ENCODE measurements around the gene PLOD3. TPM values are rescaled to one million over a fixed set of nuclear protein-coding genes. Genes with fewer than 3 reads are reported as not detected.

PLOD3 gene
- polyA plus RNA-seq, 1 donor (not counting 4 experiments of a cell fraction or from before 2014, with no cell fraction given), result 31.6 TPM

GRCh38 chr7:101202603-101202918, 14.8 kb downstream of the PLOD3 start:
- H3K4me3 ChIP-seq (ENCODE audit: control insufficient read depth in 2 of 3, extremely low read depth in 1 of 3, insufficient read depth in 2 of 3, low read depth in 1 of 3, low read length in 3 of 3), result no peak overlapping the region
- H3K9me3 ChIP-seq (ENCODE audit: control insufficient read depth, low read depth, low read length), result no peaks in the 10 kb centered on the region
- H2AFZ ChIP-seq (ENCODE audit: control insufficient read depth, low read length), result no peak overlapping the region
- H3K79me2 ChIP-seq (ENCODE audit: control insufficient read depth, insufficient read depth, low read length), result no peaks in the 10 kb centered on the region
- peaks cover 31% of the 10 kb centered on the region for H3K27me3 ChIP-seq (ENCODE audit: control insufficient read depth, extremely low read depth, insufficient read depth, low read length)
- dilution Hi-C loops (cut with MboI; ENCODE audit: extremely low pct_ligation_motif_present, low sequenced_read_pairs), result no loop called here
- FAIRE-seq, result no peak
- no peaks in the 10 kb centered on the region for H3K9me1 ChIP-seq (ENCODE audit: control insufficient read depth, extremely low read depth, insufficient read depth, low read length)
- DNase-seq (ENCODE audit: low read depth, low spot score), result no peak
- H4K20me1 ChIP-seq (ENCODE audit: control insufficient read depth, extremely low read depth, insufficient read depth, low read length), result no peaks in the 10 kb centered on the region
- H3K4me2 ChIP-seq (ENCODE audit: control insufficient read depth, extremely low read depth, insufficient read depth, low read depth, low read length), result no peak overlapping the region
- TF ChIP-seq EZH2 (IDR thresholded peaks at IDR 0.05; ENCODE audit: low read length) (no peak), CTCF (optimal IDR thresholded peaks at IDR 0.05 in 1 of 3, IDR thresholded peaks at IDR 0.05 in 1 of 3, conservative IDR thresholded peaks at IDR 0.05 in 1 of 3; ENCODE audit: extremely low read depth in 1 of 3, insufficient read depth in 2 of 3, low read length in 3 of 3) (no peak)
- no peak overlapping the region for H3K9ac ChIP-seq (ENCODE audit: control insufficient read depth, extremely low read depth, insufficient read depth, low read length)
- no peak overlapping the region for H3K27ac ChIP-seq (ENCODE audit: control insufficient read depth, insufficient read depth, low read length)
- H3K4me1 ChIP-seq (ENCODE audit: control insufficient read depth, extremely low read depth, insufficient read depth, low read length), result no peaks in the 10 kb centered on the region
- H3K36me3 ChIP-seq (ENCODE audit: control insufficient read depth in 2 of 2, extremely low read depth in 1 of 2, insufficient read depth in 2 of 2, low read length in 2 of 2), result peaks cover 0 to 4% of the 10 kb centered on the region in 2 experiments

- Histone ChIP-seq H4K20me1 (ENCODE audit: control insufficient read depth, extremely low read depth, insufficient read depth, low read length) (no peaks in the 10 kb centered on the region), H2AFZ (ENCODE audit: control insufficient read depth, low read length) (no peak overlapping the region), H3K36me3 (ENCODE audit: control insufficient read depth in 2 of 2, extremely low read depth in 1 of 2, insufficient read depth in 2 of 2, low read length in 2 of 2) (peaks cover 0 to 4% of the 10 kb centered on the region in 2 experiments), H3K4me3 (ENCODE audit: control insufficient read depth in 2 of 3, extremely low read depth in 1 of 3, insufficient read depth in 2 of 3, low read depth in 1 of 3, low read length in 3 of 3) (peak overlapping the region in 1 of 3 experiments; percentile 37), H3K9ac (ENCODE audit: control insufficient read depth, extremely low read depth, insufficient read depth, low read length) (no peak overlapping the region), H3K27ac (ENCODE audit: control insufficient read depth, insufficient read depth, low read length) (no peak overlapping the region), H3K4me2 (ENCODE audit: control insufficient read depth, extremely low read depth, insufficient read depth, low read depth, low read length) (peak overlapping the region; percentile 27), H3K79me2 (ENCODE audit: control insufficient read depth, insufficient read depth, low read length) (no peaks in the 10 kb centered on the region), H3K4me1 (ENCODE audit: control insufficient read depth, extremely low read depth, insufficient read depth, low read length) (no peaks in the 10 kb centered on the region), H3K9me3 (ENCODE audit: control insufficient read depth, low read depth, low read length) (no peaks in the 10 kb centered on the region), H3K27me3 (ENCODE audit: control insufficient read depth, extremely low read depth, insufficient read depth, low read length) (peaks cover 31% of the 10 kb centered on the region), H3K9me1 (ENCODE audit: control insufficient read depth, extremely low read depth, insufficient read depth, low read length) (no peaks in the 10 kb centered on the region)
- no peak for TF ChIP-seq CTCF (optimal IDR thresholded peaks at IDR 0.05 in 1 of 3, IDR thresholded peaks at IDR 0.05 in 1 of 3, conservative IDR thresholded peaks at IDR 0.05 in 1 of 3; ENCODE audit: extremely low read depth in 1 of 3, insufficient read depth in 2 of 3, low read length in 3 of 3)
- TF ChIP-seq EZH2 (IDR thresholded peaks at IDR 0.05; ENCODE audit: low read length), result peak; percentile 68
- no peak for FAIRE-seq
- DNase-seq (ENCODE audit: low read depth, low spot score), result no peak
- dilution Hi-C loops (cut with MboI; ENCODE audit: extremely low pct_ligation_motif_present, low sequenced_read_pairs), result no loop called here
Measured at GRCh38 chr7:101201695-101202602, 15.4 kb downstream of the PLOD3 start.

Measured in keratinocyte (primary cell).